ENCODE results near the gene TAF13.

DNA sequence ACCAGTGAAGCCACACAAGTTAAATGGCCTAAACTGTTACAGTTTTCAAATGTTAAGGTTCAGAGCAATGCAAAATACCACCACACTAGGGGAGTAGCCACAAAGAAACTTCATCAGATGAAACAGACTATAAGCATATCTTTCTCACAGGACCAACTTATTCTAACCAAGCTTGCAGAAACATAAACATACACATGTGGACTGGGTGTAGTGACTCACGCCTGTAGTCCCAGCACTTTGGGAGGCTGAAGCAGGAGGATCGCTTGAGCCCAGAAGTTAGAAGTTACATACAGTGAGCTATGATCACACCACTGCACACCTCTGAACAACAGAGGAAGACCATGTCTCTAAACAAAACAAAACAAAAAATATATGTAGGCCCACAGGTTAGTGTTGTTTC, 51.2 kb downstream of the TAF13 start:
- TF ChIP-seq, protein P1, sequence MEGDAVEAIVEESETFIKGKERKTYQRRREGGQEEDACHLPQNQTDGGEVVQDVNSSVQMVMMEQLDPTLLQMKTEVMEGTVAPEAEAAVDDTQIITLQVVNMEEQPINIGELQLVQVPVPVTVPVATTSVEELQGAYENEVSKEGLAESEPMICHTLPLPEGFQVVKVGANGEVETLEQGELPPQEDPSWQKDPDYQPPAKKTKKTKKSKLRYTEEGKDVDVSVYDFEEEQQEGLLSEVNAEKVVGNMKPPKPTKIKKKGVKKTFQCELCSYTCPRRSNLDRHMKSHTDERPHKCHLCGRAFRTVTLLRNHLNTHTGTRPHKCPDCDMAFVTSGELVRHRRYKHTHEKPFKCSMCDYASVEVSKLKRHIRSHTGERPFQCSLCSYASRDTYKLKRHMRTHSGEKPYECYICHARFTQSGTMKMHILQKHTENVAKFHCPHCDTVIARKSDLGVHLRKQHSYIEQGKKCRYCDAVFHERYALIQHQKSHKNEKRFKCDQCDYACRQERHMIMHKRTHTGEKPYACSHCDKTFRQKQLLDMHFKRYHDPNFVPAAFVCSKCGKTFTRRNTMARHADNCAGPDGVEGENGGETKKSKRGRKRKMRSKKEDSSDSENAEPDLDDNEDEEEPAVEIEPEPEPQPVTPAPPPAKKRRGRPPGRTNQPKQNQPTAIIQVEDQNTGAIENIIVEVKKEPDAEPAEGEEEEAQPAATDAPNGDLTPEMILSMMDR (IDR thresholded peaks at IDR 0.05; ENCODE audit: poor library complexity, severe bottlenecking) = no peak
- TF ChIP-seq EP300 (conservative IDR thresholded peaks at IDR 0.05; ENCODE audit: poor library complexity, severe bottlenecking) (no peak), SMC3 (conservative IDR thresholded peaks at IDR 0.05; ENCODE audit: poor library complexity) (no peak)
- TF ChIP-seq, protein P2, sequence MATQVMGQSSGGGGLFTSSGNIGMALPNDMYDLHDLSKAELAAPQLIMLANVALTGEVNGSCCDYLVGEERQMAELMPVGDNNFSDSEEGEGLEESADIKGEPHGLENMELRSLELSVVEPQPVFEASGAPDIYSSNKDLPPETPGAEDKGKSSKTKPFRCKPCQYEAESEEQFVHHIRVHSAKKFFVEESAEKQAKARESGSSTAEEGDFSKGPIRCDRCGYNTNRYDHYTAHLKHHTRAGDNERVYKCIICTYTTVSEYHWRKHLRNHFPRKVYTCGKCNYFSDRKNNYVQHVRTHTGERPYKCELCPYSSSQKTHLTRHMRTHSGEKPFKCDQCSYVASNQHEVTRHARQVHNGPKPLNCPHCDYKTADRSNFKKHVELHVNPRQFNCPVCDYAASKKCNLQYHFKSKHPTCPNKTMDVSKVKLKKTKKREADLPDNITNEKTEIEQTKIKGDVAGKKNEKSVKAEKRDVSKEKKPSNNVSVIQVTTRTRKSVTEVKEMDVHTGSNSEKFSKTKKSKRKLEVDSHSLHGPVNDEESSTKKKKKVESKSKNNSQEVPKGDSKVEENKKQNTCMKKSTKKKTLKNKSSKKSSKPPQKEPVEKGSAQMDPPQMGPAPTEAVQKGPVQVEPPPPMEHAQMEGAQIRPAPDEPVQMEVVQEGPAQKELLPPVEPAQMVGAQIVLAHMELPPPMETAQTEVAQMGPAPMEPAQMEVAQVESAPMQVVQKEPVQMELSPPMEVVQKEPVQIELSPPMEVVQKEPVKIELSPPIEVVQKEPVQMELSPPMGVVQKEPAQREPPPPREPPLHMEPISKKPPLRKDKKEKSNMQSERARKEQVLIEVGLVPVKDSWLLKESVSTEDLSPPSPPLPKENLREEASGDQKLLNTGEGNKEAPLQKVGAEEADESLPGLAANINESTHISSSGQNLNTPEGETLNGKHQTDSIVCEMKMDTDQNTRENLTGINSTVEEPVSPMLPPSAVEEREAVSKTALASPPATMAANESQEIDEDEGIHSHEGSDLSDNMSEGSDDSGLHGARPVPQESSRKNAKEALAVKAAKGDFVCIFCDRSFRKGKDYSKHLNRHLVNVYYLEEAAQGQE (IDR thresholded peaks at IDR 0.05; ENCODE audit: borderline replicate concordance) = no peak

Data from neural cell (in vitro differentiated cells).